GM23248 (cell line): ENCODE data around the gene TAF1C.

ENCODE experiments used
- EZH2 ChIP-seq: fragments of 200-600 bp; sonication (generic); IDR thresholded peaks from 2 replicates; pipeline ENCODE4 v1.6.1; 2018; ENCODE audit warnings: antibody characterized with exemption, mild to moderate bottlenecking; ENCODE audit not compliant: insufficient read depth, poor library complexity, severe bottlenecking
- EZH2phosphoT487 ChIP-seq: fragments of 200-600 bp; sonication (generic); IDR thresholded peaks from 2 replicates; pipeline ENCODE4 v1.6.1; 2018; ENCODE audit warnings: antibody characterized with exemption, moderate library complexity, mild to moderate bottlenecking, low read depth; ENCODE audit not compliant: insufficient read depth

- TF ChIP-seq EZH2 (no peak), EZH2phosphoT487 (no peak)
Observed at GRCh38 chr16:84180519-84181140, 6.2 kb downstream of the TAF1C start.
